PC-3 (cell line): Measurements from ENCODE around the gene MAP3K20.

Source experiments
- CTCF ChIP-seq: fragments of 300-600 bp; sonication (generic); conservative IDR thresholded peaks from 2 replicates; pipeline ENCODE4 v1.5.1; 2017; ENCODE audit warnings: antibody characterized with exemption, low read depth, mild to moderate bottlenecking, low read length
- EZH2 ChIP-seq: fragments of 300-600 bp; sonication (generic); IDR thresholded peaks from one replicate; pipeline ENCODE4 v1.6.1; 2017; ENCODE audit warnings: antibody characterized with exemption, mild to moderate bottlenecking, low read length; ENCODE audit not compliant: unreplicated experiment

- no peak for TF ChIP-seq CTCF
- no peak for TF ChIP-seq EZH2
These were observed 17.0 kb upstream of the MAP3K20 start for GRCh38 chr2:173058673-173059072.
